WERI-Rb-1 (cell line): Measurements from ENCODE around the gene MMUT.
A peak's percentile ranks its signal among the peaks of the same experiment; 100 is the strongest.

Experiments
- DNase-seq: peaks from one replicate; pipeline ENCODE4 v3.0.0-alpha.2; 2020
- H3K27ac ChIP-seq: fragments of 250-450 bp; sonication (Bioruptor Pico); 2 replicates; pipeline ENCODE4 v1.5.1; 2020; ENCODE audit warnings: mild to moderate bottlenecking, moderate library complexity
- H3K27me3 ChIP-seq: fragments of 250-450 bp; sonication (Bioruptor Pico); 2 replicates; pipeline ENCODE4 v1.5.1; 2021; ENCODE audit warnings: mild to moderate bottlenecking, low read depth, moderate library complexity; ENCODE audit not compliant: insufficient read depth, severe bottlenecking
- H3K36me3 ChIP-seq: fragments of 250-450 bp; sonication (Bioruptor Pico); 2 replicates; pipeline ENCODE4 v1.5.1; 2020; ENCODE audit warnings: mild to moderate bottlenecking, moderate library complexity
- H3K4me3 ChIP-seq: 2 replicates; pipeline ENCODE4 v1.5.1; 2011; ENCODE audit warnings: low read depth, mild to moderate bottlenecking, control low read depth, low read length
- H3K9me3 ChIP-seq: fragments of 250-450 bp; sonication (Bioruptor Pico); 2 replicates; pipeline ENCODE4 v1.5.1; 2021; ENCODE audit warnings: mild to moderate bottlenecking, moderate library complexity; ENCODE audit not compliant: severe bottlenecking
- TF ChIP-seq, protein P1 (sequence below): IDR thresholded peaks from 2 replicates; pipeline ENCODE4 v1.5.1; 2011; ENCODE audit warnings: low read depth, mild to moderate bottlenecking, control low read depth, inconsistent platforms, low read length

Gene MMUT

DNA sequence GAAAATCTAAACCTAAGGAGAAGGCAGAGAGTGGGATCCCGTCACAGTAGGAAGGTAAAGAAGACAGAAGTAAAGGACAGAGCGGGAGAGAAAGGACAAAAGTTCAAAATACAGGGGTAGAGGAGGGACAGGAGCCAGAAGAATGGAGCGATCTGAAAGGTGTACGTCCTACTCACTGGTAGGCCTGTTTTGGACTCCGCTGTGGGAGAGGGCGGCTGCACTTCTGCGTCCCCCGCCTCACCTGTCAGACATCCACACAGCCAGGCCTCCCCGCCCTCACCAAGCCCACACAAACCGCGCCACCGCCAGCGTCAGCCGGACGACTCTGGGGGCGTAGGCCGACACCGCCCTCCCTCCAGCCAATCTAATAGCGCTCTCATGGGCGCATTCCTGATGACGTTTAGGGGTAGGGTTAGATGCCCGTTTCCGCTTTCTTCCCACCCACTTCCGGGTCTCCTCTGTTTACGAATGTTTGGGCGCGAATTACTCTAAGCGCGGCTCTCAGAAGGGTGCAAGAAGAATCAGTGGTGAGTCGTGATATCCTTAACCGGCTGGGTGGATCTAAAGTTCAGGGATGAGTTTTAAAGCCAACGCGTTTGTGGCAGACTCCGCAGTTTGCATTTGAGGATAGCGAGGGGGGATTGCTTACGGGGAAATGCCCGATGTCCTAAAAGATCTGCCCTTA, at the start of gene MMUT, which contains the start of gene CENPQ:
Gene MMUT, minus strand, starts transcription at position 327 of the 685 bp plus-strand sequence. CDS start 3,787 bp downstream, outside the sequence.
Gene CENPQ, plus strand, starts transcription at position 444 of the 685 bp plus-strand sequence. CDS start 6,807 bp downstream, outside the sequence.
- H3K36me3 ChIP-seq = peaks cover 23% of the 10 kb centered on the region
- TF ChIP-seq, protein P1, sequence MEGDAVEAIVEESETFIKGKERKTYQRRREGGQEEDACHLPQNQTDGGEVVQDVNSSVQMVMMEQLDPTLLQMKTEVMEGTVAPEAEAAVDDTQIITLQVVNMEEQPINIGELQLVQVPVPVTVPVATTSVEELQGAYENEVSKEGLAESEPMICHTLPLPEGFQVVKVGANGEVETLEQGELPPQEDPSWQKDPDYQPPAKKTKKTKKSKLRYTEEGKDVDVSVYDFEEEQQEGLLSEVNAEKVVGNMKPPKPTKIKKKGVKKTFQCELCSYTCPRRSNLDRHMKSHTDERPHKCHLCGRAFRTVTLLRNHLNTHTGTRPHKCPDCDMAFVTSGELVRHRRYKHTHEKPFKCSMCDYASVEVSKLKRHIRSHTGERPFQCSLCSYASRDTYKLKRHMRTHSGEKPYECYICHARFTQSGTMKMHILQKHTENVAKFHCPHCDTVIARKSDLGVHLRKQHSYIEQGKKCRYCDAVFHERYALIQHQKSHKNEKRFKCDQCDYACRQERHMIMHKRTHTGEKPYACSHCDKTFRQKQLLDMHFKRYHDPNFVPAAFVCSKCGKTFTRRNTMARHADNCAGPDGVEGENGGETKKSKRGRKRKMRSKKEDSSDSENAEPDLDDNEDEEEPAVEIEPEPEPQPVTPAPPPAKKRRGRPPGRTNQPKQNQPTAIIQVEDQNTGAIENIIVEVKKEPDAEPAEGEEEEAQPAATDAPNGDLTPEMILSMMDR = no peak
- peak within 1 kb of the TSS; percentile 72 for H3K4me3 ChIP-seq
- peak; percentile 98 for DNase-seq
- H3K27ac ChIP-seq = peak within 1 kb of the TSS; percentile 83
- H3K27me3 ChIP-seq = no peaks in the 10 kb centered on the region
- no peaks in the 10 kb centered on the region for H3K9me3 ChIP-seq

DNA sequence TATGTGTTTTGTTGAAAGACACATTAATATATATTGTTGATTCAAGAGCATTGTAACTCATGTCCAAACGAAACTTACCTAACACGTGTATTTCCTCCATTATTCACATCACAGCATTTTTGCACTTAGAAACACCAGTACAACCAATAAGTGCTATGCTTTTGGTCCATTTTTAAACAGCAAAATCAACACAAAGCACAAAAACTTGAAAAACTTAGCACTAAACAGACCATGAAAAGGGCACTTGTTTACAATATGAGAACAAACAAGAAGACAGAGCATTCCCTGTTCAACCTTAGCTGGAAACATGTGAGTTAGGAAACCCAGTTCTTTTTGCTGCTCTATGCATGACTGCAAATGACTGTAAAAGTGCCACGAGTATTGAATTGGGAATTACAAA, 46.3 kb upstream of the MMUT start:
- H3K27ac ChIP-seq = no peak overlapping the region
- H3K9me3 ChIP-seq = no peaks in the 10 kb centered on the region
- no peak for DNase-seq
- TF ChIP-seq, protein P1 = no peak
- no peak overlapping the region for H3K4me3 ChIP-seq
- H3K27me3 ChIP-seq = no peaks in the 10 kb centered on the region
- H3K36me3 ChIP-seq = no peaks in the 10 kb centered on the region

DNA sequence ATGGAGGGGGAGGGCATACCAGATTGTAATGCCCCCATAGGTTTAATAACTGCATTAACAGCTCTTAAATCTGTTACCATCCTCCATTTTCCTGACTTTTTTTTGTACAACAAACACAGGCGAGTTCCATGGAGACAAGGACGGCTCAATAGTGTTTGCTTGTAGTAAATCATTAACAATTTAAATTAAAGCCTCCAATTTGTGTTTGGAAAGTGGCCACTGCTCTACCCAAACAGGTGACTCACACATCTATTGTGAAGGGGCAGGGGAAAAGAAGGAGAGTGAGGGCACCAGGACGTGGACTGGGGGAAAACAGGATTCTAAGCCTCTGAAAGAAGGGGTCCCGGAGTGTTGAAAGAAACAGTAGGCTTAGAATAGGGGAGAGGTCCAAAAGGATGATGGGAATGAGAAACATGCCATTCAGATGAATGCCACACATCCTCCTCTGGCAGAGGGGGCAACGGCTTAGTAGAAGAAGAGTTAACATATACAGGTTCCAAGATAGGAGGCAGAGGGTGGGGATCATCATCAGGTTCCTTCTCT, 43.6 kb upstream of the MMUT start:
- Histone ChIP-seq H3K27ac (no peak overlapping the region), H3K4me3 (no peak overlapping the region), H3K9me3 (no peaks in the 10 kb centered on the region), H3K27me3 (no peaks in the 10 kb centered on the region), H3K36me3 (no peaks in the 10 kb centered on the region)
- TF ChIP-seq, protein P1 = no peak
- no peak for DNase-seq

DNA sequence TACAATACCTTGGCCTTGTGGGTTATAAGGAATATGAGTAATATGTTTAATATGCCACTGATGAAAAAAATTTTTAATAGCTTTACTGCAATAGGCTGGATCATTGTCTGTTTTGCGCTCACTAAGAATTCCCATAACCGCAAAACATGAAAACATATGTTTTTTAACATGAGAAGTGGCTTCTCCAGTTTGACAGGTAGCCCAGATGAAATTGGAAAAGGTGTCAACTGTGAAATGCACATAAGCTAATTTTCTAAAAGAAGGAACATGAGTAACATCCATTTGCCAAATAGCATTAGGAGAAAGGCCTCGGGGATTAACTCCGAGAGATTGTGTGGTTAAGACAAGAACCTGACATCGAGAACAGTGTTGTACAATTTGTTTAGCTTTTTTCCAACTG, 41.6 kb upstream of the MMUT start:
- H3K27me3 ChIP-seq = no peaks in the 10 kb centered on the region
- H3K9me3 ChIP-seq = no peaks in the 10 kb centered on the region
- no peak for DNase-seq
- H3K27ac ChIP-seq = no peak overlapping the region
- no peak overlapping the region for H3K4me3 ChIP-seq
- TF ChIP-seq, protein P1 = no peak
- no peaks in the 10 kb centered on the region for H3K36me3 ChIP-seq

DNA sequence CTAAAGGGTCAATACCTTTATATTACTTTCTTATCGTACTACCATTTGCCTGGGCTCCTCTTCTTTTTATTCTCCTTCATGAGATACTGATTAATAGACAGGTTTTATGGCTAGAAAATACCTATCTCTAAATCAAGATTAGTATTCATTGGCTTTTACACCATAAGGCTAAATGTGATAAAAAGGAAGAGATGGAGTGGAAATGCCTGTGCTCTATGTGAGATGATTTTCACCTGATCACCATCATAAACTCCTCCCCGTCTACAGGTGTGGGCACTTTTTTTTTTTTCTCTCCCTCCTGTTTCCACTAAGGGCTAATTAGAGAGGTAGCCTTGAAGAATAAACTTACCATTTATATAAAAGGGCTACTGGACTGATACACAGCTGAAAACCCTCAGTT, 36.6 kb upstream of the MMUT start, which contains the start of gene GLYATL3:
Gene GLYATL3, plus strand, starts transcription at position 301 of the 400 bp plus-strand sequence. CDS start 12,068 bp downstream, outside the sequence.
- TF ChIP-seq, protein P1 = no peak
- no peak within 1 kb of the TSS for H3K27ac ChIP-seq
- no peaks in the 10 kb centered on the region for H3K27me3 ChIP-seq
- no peak for DNase-seq
- H3K4me3 ChIP-seq = no peak within 1 kb of the TSS
- no peaks in the 10 kb centered on the region for H3K9me3 ChIP-seq
- H3K36me3 ChIP-seq = no peaks in the 10 kb centered on the region
